Small intestine (tissue), 7 donors: ENCODE data around the gene CD244. TPM values are rescaled to one million over a fixed set of nuclear protein-coding genes. Genes with fewer than 3 reads are reported as not detected.
"Not testable (repeated sequence)": the region's sequence is repeated elsewhere in the genome, so short reads cannot be mapped to it uniquely, and the experiment has no call there.

Experiments
- DNase-seq, 2 donors: peaks; one replicate each; pipeline versions ENCODE4 v3.0.0 to v3.0.0-alpha.2; 2013
- FAIRE-seq: peaks from 2 replicates; lab custom pipeline; 2012; peaks lifted over from hg19 to GRCh38; lab: Jason Lieb, UNC
- H3K27ac ChIP-seq, 3 donors: one replicate each; pipeline ENCODE4 v1.5.1; 2013; ENCODE audit warnings: low read length in 2 of 3, mild to moderate bottlenecking in 2 of 3, control low read depth in 1 of 3, inconsistent platforms in 1 of 3, low read depth in 1 of 3, moderate library complexity in 1 of 3
- H3K27me3 ChIP-seq, 3 donors: one replicate each; pipeline ENCODE4 v1.6.1; 2013; ENCODE audit warnings: low read length in 3 of 3, inconsistent platforms in 1 of 3; ENCODE audit not compliant: control insufficient read depth in 3 of 3, insufficient read depth in 3 of 3
- H3K36me3 ChIP-seq, 3 donors: one replicate each; pipeline ENCODE4 v1.6.1; 2013; ENCODE audit warnings: low read length in 3 of 3, inconsistent platforms in 1 of 3, low read depth in 1 of 3, mild to moderate bottlenecking in 1 of 3, moderate library complexity in 1 of 3; ENCODE audit not compliant: control insufficient read depth in 3 of 3, insufficient read depth in 2 of 3
- H3K4me1 ChIP-seq, 3 donors: one replicate each; pipeline ENCODE4 v1.6.1; 2013; ENCODE audit warnings: low read length in 2 of 3, inconsistent platforms in 1 of 3, low read depth in 1 of 3, mild to moderate bottlenecking in 1 of 3, moderate library complexity in 1 of 3; ENCODE audit not compliant: control insufficient read depth in 3 of 3, insufficient read depth in 2 of 3
- H3K4me3 ChIP-seq, 3 donors: one replicate each; pipeline ENCODE4 v1.5.1; 2013; ENCODE audit warnings: low read length in 3 of 3, control low read depth in 1 of 3, inconsistent platforms in 1 of 3, low read depth in 1 of 3, mild to moderate bottlenecking in 1 of 3, moderate library complexity in 1 of 3
- H3K9me3 ChIP-seq, 2 donors: one replicate each; pipeline ENCODE4 v1.6.1; 2013; ENCODE audit warnings: low read depth in 1 of 2, low read length in 1 of 2; ENCODE audit not compliant: control insufficient read depth in 2 of 2, insufficient read depth in 1 of 2
- WGBS, 3 donors: extraction: QIAGEN DNeasy Blood & Tissue Kit; methylation state at CpG; one replicate each; pipeline ENCODE4 v1.1.7; 2013; 5-methylcytosine and 5-hydroxymethylcytosine counted together
- polyA plus RNA-seq, 4 donors: library from polyadenylated mRNA; stranded (reverse) in 3 of 4; unstranded in 1 of 4; fragments of 200-250 nt in 3 of 4; fragments of 120-200 nt in 1 of 4; gene quantifications; one replicate each; pipeline versions ENCODE4 v1.2.1 to v1.2.3, GENCODE V29; 2013
- donor health status: healthy with polysubstance abuse.
- donor health status: control.
- donor health status: control.
- donor health status: Bipolar disorder and iron deficiency.
- donor health status: healthy.

CD244 gene
- polyA plus RNA-seq, 4 donors = 0.39 to 3.2 (median 1.1) TPM

DNA sequence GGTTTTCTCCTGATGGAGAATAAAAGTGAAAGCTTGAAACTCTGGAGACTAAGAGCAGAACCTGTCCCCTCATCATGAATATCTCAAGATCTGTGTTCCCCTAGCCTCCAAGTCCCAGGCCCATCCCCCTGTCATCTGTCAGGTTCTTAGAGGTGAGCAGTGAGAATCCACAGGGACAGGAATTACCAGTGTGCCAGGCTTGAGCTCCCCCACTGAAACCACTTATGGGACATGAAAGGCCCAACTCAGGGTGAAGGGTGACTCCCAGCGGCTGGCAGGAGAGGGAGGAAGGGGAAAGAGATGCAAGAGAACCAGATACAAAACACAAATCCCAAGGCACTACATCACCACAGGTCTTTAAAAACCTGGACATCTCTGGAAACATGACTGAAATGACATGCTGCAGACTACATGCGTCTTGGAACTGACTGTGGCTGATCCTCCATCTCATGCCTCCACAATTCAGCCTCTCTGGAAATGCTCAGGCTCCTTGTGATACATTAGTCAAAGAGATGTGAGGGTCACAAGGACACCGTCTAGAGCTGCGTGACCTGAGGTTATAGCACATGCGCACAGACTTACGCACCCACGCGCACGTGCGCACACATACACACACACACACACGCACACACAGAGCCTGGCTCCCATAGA is 73.5 kb downstream of the CD244 start:
- WGBS, 3 donors = 94 to 97% (median 97%) methylated on average over 11 of the region's 11 CpGs
- H3K36me3 ChIP-seq = no peaks in the 10 kb centered on the region
- H3K27ac ChIP-seq = peak overlapping the region in 1 of 3 donors; percentile 12
- DNase-seq = no peak
- no peak for FAIRE-seq
- H3K4me1 ChIP-seq = no peaks in the 10 kb centered on the region
- no peak overlapping the region for H3K4me3 ChIP-seq
- no peaks in the 10 kb centered on the region for H3K27me3 ChIP-seq
- no peaks in the 10 kb centered on the region for H3K9me3 ChIP-seq

DNA sequence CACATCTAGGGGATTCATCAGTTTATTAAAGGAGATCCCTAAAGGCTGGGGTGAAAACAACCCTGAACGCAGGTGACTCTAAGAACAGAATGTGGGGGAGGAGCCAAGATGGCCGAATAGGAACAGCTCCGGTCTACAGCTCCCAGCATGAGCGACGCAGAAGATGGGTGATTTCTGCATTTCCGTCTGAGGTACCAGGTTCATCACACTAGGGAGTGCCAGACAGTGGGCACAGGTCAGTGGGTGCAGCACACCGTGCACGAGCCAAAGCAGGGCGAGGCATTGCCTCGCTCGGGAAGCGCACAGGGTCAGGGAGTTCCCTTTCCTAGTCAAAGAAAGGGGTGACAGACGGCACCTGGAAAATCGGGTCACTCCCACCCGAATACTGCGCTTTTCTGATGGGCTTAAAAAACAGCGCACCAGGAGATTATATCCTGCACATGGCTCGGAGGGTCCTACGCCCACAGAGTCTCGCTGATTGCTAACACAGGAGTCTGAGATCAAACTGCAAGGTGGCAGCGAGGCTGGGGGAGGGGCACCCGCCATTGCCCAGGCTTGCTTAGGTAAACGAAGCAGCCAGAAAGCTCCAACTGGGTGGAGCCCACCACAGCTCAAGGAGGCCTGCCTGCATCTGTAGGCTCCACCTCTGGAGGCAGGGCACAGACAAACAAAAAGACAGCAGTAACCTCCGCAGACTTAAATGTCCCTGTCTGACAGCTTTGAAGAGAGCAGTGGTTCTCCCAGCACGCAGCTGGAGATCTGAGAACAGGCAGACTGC is 79.5 kb downstream of the CD244 start:
- DNase-seq = peak in 1 of 2 donors; percentile 83
- H3K4me3 ChIP-seq, H3K36me3 ChIP-seq, FAIRE-seq, H3K27me3 ChIP-seq, H3K9me3 ChIP-seq: not testable (repeated sequence)
- Histone ChIP-seq H3K4me1 (peaks cover 0 to 19% (median 3%) of the 10 kb centered on the region in 3 donors), H3K27ac (peak overlapping the region in 2 of 3 donors; percentile 77 to 86)
- 26 to 71% (median 45%) methylated on average over 17 to 24 of the region's 25 CpGs for WGBS, 3 donors

GRCh38 chr1:160781914-160782689 is 80.6 kb downstream of the CD244 start:
- H3K4me1 ChIP-seq = peaks cover 0 to 19% (median 3%) of the 10 kb centered on the region in 3 donors
- peak overlapping the region; percentile 77 to 86 (median 82) for H3K27ac ChIP-seq
- FAIRE-seq = no peak
- no peaks in the 10 kb centered on the region for H3K27me3 ChIP-seq
- no peaks in the 10 kb centered on the region for H3K9me3 ChIP-seq
- H3K4me3 ChIP-seq = no peak overlapping the region
- DNase-seq = peak in 1 of 2 donors; percentile 67
- WGBS, 3 donors = 19 to 51% (median 34%) methylated on average over 9 of the region's 9 CpGs
- H3K36me3 ChIP-seq = no peaks in the 10 kb centered on the region

- DNase-seq (peak; percentile 95 to 96), FAIRE-seq (no peak)
- H3K27me3 ChIP-seq = no peaks in the 10 kb centered on the region
- no peaks in the 10 kb centered on the region for H3K36me3 ChIP-seq
- WGBS, 3 donors = 17 to 56% (median 34%) methylated on average over 8 of the region's 8 CpGs
- peak overlapping the region; percentile 77 to 86 (median 82) for H3K27ac ChIP-seq
- no peak overlapping the region for H3K4me3 ChIP-seq
- H3K9me3 ChIP-seq = no peaks in the 10 kb centered on the region
- peaks cover 0 to 19% (median 3%) of the 10 kb centered on the region in 3 donors for H3K4me1 ChIP-seq
Observed at GRCh38 chr1:160781186-160781766, 81.4 kb downstream of the CD244 start.

- Histone ChIP-seq H3K4me1 (peaks cover 0 to 19% (median 3%) of the 10 kb centered on the region in 3 donors), H3K9me3 (no peaks in the 10 kb centered on the region), H3K36me3 (no peaks in the 10 kb centered on the region), H3K4me3 (no peak overlapping the region), H3K27ac (no peak overlapping the region), H3K27me3 (no peaks in the 10 kb centered on the region)
- DNase-seq (no peak), FAIRE-seq (no peak)
- WGBS, 3 donors = 70 to 83% (median 77%) methylated on average over 2 of the region's 2 CpGs
Observed at GRCh38 chr1:160780398-160780755, 82.3 kb downstream of the CD244 start.

Other genes starting within 250 kb of the CD244 start
- 1 to 10 TPM in 1 of 4 donors, under 1 TPM in 3; 0.22 to 1.4 (median 0.57) TPM for gene SLAMF1, start 215.8 kb downstream of the CD244 start, polyA plus RNA-seq
- 10 to 100 TPM in 2 of 4 donors, 1 to 10 TPM in 2; 5.6 to 28.6 (median 10.7) TPM for gene CD48, start 151.1 kb downstream of the CD244 start, polyA plus RNA-seq
- 10 to 100 TPM in 1 of 4 donors, 1 to 10 TPM in 3; 1.8 to 12.2 (median 3.7) TPM for gene SLAMF7, start 123.6 kb downstream of the CD244 start, polyA plus RNA-seq
- 1 to 10 TPM in 3 of 4 donors, under 1 TPM in 1; 0.45 to 3.8 (median 1.1) TPM for gene LY9, start 66.7 kb downstream of the CD244 start, polyA plus RNA-seq
- 100 to 1,000 TPM in 2 of 4 donors, 10 to 100 TPM in 2; 21.6 to 230 (median 95.8) TPM for gene ITLN1, start 22.3 kb upstream of the CD244 start, polyA plus RNA-seq
- gene ITLN2, start 91.9 kb upstream of the CD244 start, polyA plus RNA-seq = 100 to 1,000 TPM in 1 of 4 donors, 10 to 100 TPM in 2, 1 to 10 TPM in 1; 1.7 to 318 (median 62.0) TPM
- 100 to 1,000 TPM in 1 of 4 donors, 10 to 100 TPM in 3; 30.2 to 188 (median 55.7) TPM for gene F11R, start 158.3 kb upstream of the CD244 start, polyA plus RNA-seq
- 100 to 1,000 TPM in 2 of 4 donors, 10 to 100 TPM in 2; 65.8 to 185 (median 97.8) TPM for gene TSTD1, start 176.1 kb upstream of the CD244 start, polyA plus RNA-seq
- gene USF1, start 183.1 kb upstream of the CD244 start, polyA plus RNA-seq = 100 to 1,000 TPM in 2 of 4 donors, 10 to 100 TPM in 2; 48.2 to 123 (median 84.8) TPM
- gene ARHGAP30, start 207.0 kb upstream of the CD244 start, polyA plus RNA-seq = 1 to 10 TPM; 2.2 to 5.8 (median 5.2) TPM
- gene NECTIN4, start 226.7 kb upstream of the CD244 start, polyA plus RNA-seq = 1 to 10 TPM in 1 of 4 donors, under 1 TPM in 2, not detected in 1; 0.22 to 1.0 (median 0.93) TPM
- 1 to 10 TPM; 1.8 to 5.8 (median 3.0) TPM for gene KLHDC9, start 235.5 kb upstream of the CD244 start, polyA plus RNA-seq